ENCODE measurements around the gene ZNF512. TPM values are rescaled to one million over a fixed set of nuclear protein-coding genes. Genes with fewer than 3 reads are reported as not detected.

Gene ZNF512
- total RNA-seq, 6 experiments from 2014 or later: 20.1 to 28.3 (median 26.7) TPM

GRCh38 chr2:27596627-27597026, 13.8 kb downstream of the ZNF512 start:
- Mint-ChIP-seq H3K36me3 (ENCODE audit: low read depth) (peaks cover 52% of the 10 kb centered on the region), H3K4me1 (ENCODE audit: low read depth) (peaks cover 32% of the 10 kb centered on the region), H3K4me3 (no peak overlapping the region), H3K9me3 (peaks cover 18% of the 10 kb centered on the region), H3K27me3 (ENCODE audit: insufficient read depth) (peaks cover 1% of the 10 kb centered on the region; the same call in 1 of the 2 replicates), H3K27ac (peak overlapping the region; percentile 50)
- no peak for DNase-seq
- no peak for TF ChIP-seq CTCF (IDR thresholded peaks at IDR 0.05)

- Mint-ChIP-seq H3K36me3 (ENCODE audit: low read depth) (peaks cover 39% of the 10 kb centered on the region), H3K27me3 (ENCODE audit: insufficient read depth) (no peaks in the 10 kb centered on the region), H3K4me3 (peak overlapping the region; percentile 28; the same call in 1 of the 2 replicates), H3K27ac (peak overlapping the region; percentile 86), H3K4me1 (ENCODE audit: low read depth) (peaks cover 28% of the 10 kb centered on the region), H3K9me3 (no peaks in the 10 kb centered on the region)
- no peak for TF ChIP-seq CTCF (IDR thresholded peaks at IDR 0.05)
- peak; percentile 80 for DNase-seq
Measured at GRCh38 chr2:27606611-27607010, 23.8 kb downstream of the ZNF512 start.

- no peak for DNase-seq
- Mint-ChIP-seq H3K4me1 (ENCODE audit: low read depth) (no peaks in the 10 kb centered on the region), H3K4me3 (no peak overlapping the region), H3K27me3 (ENCODE audit: insufficient read depth) (no peaks in the 10 kb centered on the region), H3K36me3 (ENCODE audit: low read depth) (peaks cover 41% of the 10 kb centered on the region), H3K9me3 (no peaks in the 10 kb centered on the region), H3K27ac (no peak overlapping the region)
- no peak for TF ChIP-seq CTCF (IDR thresholded peaks at IDR 0.05)
Measured at GRCh38 chr2:27613985-27614384, 31.1 kb downstream of the ZNF512 start.

- TF ChIP-seq CTCF (IDR thresholded peaks at IDR 0.05): no peak
- H3K36me3 Mint-ChIP-seq (ENCODE audit: low read depth): peaks cover 47% of the 10 kb centered on the region
- H3K27ac Mint-ChIP-seq: no peak overlapping the region
- no peak overlapping the region for H3K4me3 Mint-ChIP-seq
- no peaks in the 10 kb centered on the region for H3K27me3 Mint-ChIP-seq (ENCODE audit: insufficient read depth)
- DNase-seq: no peak
- H3K4me1 Mint-ChIP-seq (ENCODE audit: low read depth): no peaks in the 10 kb centered on the region
- no peaks in the 10 kb centered on the region for H3K9me3 Mint-ChIP-seq
Measured at GRCh38 chr2:27615316-27615715, 32.5 kb downstream of the ZNF512 start.

- no peak for DNase-seq
- H3K27me3 Mint-ChIP-seq (ENCODE audit: insufficient read depth): no peaks in the 10 kb centered on the region
- peaks cover 62% of the 10 kb centered on the region for H3K36me3 Mint-ChIP-seq (ENCODE audit: low read depth)
- no peaks in the 10 kb centered on the region for H3K9me3 Mint-ChIP-seq
- no peak overlapping the region for H3K4me3 Mint-ChIP-seq
- peak; percentile 27; the same call in 1 of the 2 replicates for TF ChIP-seq CTCF (IDR thresholded peaks at IDR 0.05)
- no peak overlapping the region for H3K27ac Mint-ChIP-seq
- peaks cover 40% of the 10 kb centered on the region for H3K4me1 Mint-ChIP-seq (ENCODE audit: low read depth)
Measured at GRCh38 chr2:27621524-27621923, 38.7 kb downstream of the ZNF512 start.

- Mint-ChIP-seq H3K27me3 (ENCODE audit: insufficient read depth) (no peaks in the 10 kb centered on the region), H3K36me3 (ENCODE audit: low read depth) (peaks cover 59% of the 10 kb centered on the region), H3K27ac (peak overlapping the region; percentile 73), H3K4me1 (ENCODE audit: low read depth) (peaks cover 40% of the 10 kb centered on the region), H3K9me3 (no peaks in the 10 kb centered on the region), H3K4me3 (peak overlapping the region; percentile 61)
- no peak for TF ChIP-seq CTCF (IDR thresholded peaks at IDR 0.05)
- DNase-seq: peak; percentile 85
Measured at GRCh38 chr2:27622921-27623384, 40.1 kb downstream of the ZNF512 start.
